Measurements from ENCODE around the gene TMEM120B. TPM values are rescaled to one million over a fixed set of nuclear protein-coding genes. Genes with fewer than 3 reads are reported as not detected.

The TMEM120B gene
- total RNA-seq, 1 experiment from 2014 or later: 18.5 TPM

DNA sequence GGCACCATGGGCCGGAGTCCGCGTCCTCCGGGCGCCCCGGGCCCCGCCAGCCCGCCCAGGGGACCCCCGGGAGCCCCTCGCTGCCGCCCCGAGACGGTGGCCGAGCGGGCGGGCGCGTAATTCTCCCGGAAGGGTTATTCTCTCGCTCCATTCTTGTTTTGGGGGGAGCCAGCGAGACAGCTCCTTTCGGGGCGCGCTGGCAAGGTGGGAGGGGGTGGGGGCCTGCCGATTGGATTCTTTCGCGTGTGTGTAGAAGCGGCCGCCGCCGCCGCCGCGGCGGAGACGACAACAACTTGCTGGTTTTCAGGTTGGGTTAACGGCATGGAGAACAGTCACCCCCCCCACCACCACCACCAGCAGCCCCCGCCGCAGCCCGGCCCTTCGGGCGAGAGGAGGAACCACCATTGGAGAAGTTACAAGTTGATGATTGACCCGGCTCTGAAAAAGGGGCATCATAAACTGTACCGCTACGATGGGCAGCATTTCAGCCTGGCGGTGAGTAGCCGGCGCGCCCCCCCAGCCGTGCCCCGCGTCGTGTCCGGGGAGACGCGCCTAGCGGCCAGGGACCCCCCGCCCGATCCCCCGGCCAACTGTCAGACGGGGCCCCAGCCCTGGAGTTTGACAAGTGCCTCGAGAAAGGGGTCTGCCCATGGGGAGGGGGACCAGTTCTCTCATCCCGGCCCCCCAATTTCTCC, 92.0 kb downstream of the TMEM120B start:
- intact Hi-C loops (cut with micrococcal nuclease): no loop called here
- Histone ChIP-seq H4K20me1 (ENCODE audit: low read length) (peaks cover 4% of the 10 kb centered on the region; the same call in 1 of the 2 replicates), H3K27me3 (ENCODE audit: low read length) (no peaks in the 10 kb centered on the region)

DNA sequence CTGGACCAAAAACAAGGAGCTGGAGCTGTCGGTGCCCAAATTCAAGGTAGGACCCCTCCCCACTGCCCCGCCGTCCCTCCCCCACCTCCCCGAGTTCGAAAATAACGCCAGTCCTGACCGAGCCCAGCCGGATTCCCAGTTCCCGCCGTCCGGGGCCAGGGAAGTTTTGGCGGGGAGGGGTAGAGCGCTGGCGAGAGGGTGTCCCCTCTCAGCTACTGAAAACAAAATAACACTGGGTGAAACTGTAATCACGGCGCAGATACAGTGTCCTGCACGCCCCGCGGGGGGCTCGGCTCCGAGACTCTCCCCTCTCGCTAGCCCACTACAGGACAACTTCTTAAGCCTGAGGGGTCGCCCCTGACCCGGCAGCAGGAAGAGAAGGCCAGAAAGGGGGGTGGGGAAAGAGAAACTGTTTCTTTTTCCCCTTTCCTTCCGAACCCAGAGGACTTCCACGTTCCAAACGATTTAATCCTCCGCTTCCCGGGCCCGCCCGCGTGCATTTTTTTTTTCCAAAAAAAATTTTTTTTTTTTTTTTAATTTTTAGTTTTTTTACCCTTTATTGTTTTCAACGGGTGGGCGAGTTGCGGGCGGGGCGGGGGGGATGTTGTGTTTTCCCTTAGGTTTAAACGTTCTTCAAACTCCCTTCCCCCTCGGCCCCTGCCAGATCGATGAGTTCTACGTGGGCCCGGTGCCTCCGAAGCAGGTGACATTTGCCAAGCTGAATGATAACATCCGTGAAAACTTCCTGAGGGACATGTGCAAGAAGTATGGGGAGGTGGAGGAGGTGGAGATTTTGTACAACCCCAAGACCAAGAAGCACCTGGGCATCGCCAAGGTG, 92.8 kb downstream of the TMEM120B start:
- POLR2A ChIA-PET (ENCODE audit: unreplicated experiment): interaction anchor here (0.6 to 0.7 kb wide), 2 partner anchors 21 to 119 kb away, joined by 3 to 4 read pairs; no protein-coding TSS in a partner anchor

More for the DNA sequence above, 92.0 kb downstream of the TMEM120B start:
- Histone ChIP-seq H3K79me2 (ENCODE audit: low read length) (peaks cover 83% of the 10 kb centered on the region), H3K4me3 (ENCODE audit: low read length) (peak overlapping the region; percentile 71), H3K36me3 (ENCODE audit: low read depth, low read length) (peaks cover 11% of the 10 kb centered on the region; the same call in 1 of the 2 replicates), H3K4me2 (ENCODE audit: low read length) (peak overlapping the region; percentile 85), H3K9me3 (ENCODE audit: low read length) (no peaks in the 10 kb centered on the region), H3F3A (ENCODE audit: low read length, unreplicated experiment) (no peaks in the 10 kb centered on the region), H2AFZ (ENCODE audit: low read length) (peak overlapping the region; percentile 15; the same call in 1 of the 2 replicates), H3K9me2 (replicated peaks; ENCODE audit: low read length) (no peaks in the 10 kb centered on the region), H3K9ac (ENCODE audit: low read length) (peak overlapping the region; percentile 79), H3K4me1 (ENCODE audit: insufficient read depth, low read length) (peaks cover 27% of the 10 kb centered on the region), H3K27ac (ENCODE audit: low read length) (no peak overlapping the region)
- TF ChIP-seq, protein P1, sequence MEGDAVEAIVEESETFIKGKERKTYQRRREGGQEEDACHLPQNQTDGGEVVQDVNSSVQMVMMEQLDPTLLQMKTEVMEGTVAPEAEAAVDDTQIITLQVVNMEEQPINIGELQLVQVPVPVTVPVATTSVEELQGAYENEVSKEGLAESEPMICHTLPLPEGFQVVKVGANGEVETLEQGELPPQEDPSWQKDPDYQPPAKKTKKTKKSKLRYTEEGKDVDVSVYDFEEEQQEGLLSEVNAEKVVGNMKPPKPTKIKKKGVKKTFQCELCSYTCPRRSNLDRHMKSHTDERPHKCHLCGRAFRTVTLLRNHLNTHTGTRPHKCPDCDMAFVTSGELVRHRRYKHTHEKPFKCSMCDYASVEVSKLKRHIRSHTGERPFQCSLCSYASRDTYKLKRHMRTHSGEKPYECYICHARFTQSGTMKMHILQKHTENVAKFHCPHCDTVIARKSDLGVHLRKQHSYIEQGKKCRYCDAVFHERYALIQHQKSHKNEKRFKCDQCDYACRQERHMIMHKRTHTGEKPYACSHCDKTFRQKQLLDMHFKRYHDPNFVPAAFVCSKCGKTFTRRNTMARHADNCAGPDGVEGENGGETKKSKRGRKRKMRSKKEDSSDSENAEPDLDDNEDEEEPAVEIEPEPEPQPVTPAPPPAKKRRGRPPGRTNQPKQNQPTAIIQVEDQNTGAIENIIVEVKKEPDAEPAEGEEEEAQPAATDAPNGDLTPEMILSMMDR (conservative IDR thresholded peaks at IDR 0.05; ENCODE audit: low read depth, low read length): no peak
- TF ChIP-seq EZH2phosphoT487 (IDR thresholded peaks at IDR 0.05; ENCODE audit: borderline replicate concordance, low read length): no peak
- no peak for TF ChIP-seq EZH2 (IDR thresholded peaks at IDR 0.05; ENCODE audit: low read length, unreplicated experiment)
- ATAC-seq: no peak
- DNase-seq: peak; percentile 22
- BruUV-seq (replicated peaks): no TSS peak
- ChIA-PET POLR2A (ENCODE audit: unreplicated experiment) (no interaction called here), CTCF (interaction anchor here (0.7 to 2.7 kb wide), 2 partner anchors 10 kb away, joined by 6 to 29 read pairs; no protein-coding TSS in a partner anchor)

More for the DNA sequence above, 92.8 kb downstream of the TMEM120B start:
- H3K79me2 ChIP-seq (ENCODE audit: low read length): peaks cover 92% of the 10 kb centered on the region
- BruUV-seq (replicated peaks): no TSS peak
- intact Hi-C loops (cut with micrococcal nuclease): no loop called here
- H3K36me3 ChIP-seq (ENCODE audit: low read depth, low read length): peaks cover 11% of the 10 kb centered on the region; the same call in 1 of the 2 replicates
- 0 out of 2 replicates have a peak overlapping the region, but pooled peaks have one; percentile 18 for H3K27ac ChIP-seq (ENCODE audit: low read length)
- H3K9me3 ChIP-seq (ENCODE audit: low read length): no peaks in the 10 kb centered on the region
- H3K4me1 ChIP-seq (ENCODE audit: insufficient read depth, low read length): peaks cover 27% of the 10 kb centered on the region
- peak overlapping the region; percentile 85 for H3K4me2 ChIP-seq (ENCODE audit: low read length)
- ATAC-seq (no peak), DNase-seq (peak; percentile 23)
- H3K4me3 ChIP-seq (ENCODE audit: low read length): peak overlapping the region; percentile 71
- H3K9me2 ChIP-seq (replicated peaks; ENCODE audit: low read length): no peaks in the 10 kb centered on the region
- H4K20me1 ChIP-seq (ENCODE audit: low read length): peaks cover 4% of the 10 kb centered on the region; the same call in 1 of the 2 replicates
- H3F3A ChIP-seq (ENCODE audit: low read length, unreplicated experiment): no peaks in the 10 kb centered on the region
- TF ChIP-seq, protein P1 (conservative IDR thresholded peaks at IDR 0.05; ENCODE audit: low read depth, low read length): no peak
- TF ChIP-seq EZH2phosphoT487 (IDR thresholded peaks at IDR 0.05; ENCODE audit: borderline replicate concordance, low read length) (no peak), EZH2 (IDR thresholded peaks at IDR 0.05; ENCODE audit: low read length, unreplicated experiment) (no peak)
- H3K27me3 ChIP-seq (ENCODE audit: low read length): no peaks in the 10 kb centered on the region
- CTCF ChIA-PET: interaction anchor here (2.7 kb wide), 1 partner anchor 10 kb away, joined by 29 read pairs; no protein-coding TSS in a partner anchor
- H2AFZ ChIP-seq (ENCODE audit: low read length): peak overlapping the region; percentile 56; the same call in 1 of the 2 replicates
- H3K9ac ChIP-seq (ENCODE audit: low read length): peak overlapping the region; percentile 79
